ENCODE results near the gene SAMD10. TPM values are rescaled to one million over a fixed set of nuclear protein-coding genes. Genes with fewer than 3 reads are reported as not detected.
A peak's percentile ranks its signal among the peaks of the same experiment; 100 is the strongest.
"Not testable (repeated sequence)": the region's sequence is repeated elsewhere in the genome, so short reads cannot be mapped to it uniquely, and the experiment has no call there.

Gene SAMD10
- total RNA-seq, 1 experiment from 2014 or later: not detected

DNA sequence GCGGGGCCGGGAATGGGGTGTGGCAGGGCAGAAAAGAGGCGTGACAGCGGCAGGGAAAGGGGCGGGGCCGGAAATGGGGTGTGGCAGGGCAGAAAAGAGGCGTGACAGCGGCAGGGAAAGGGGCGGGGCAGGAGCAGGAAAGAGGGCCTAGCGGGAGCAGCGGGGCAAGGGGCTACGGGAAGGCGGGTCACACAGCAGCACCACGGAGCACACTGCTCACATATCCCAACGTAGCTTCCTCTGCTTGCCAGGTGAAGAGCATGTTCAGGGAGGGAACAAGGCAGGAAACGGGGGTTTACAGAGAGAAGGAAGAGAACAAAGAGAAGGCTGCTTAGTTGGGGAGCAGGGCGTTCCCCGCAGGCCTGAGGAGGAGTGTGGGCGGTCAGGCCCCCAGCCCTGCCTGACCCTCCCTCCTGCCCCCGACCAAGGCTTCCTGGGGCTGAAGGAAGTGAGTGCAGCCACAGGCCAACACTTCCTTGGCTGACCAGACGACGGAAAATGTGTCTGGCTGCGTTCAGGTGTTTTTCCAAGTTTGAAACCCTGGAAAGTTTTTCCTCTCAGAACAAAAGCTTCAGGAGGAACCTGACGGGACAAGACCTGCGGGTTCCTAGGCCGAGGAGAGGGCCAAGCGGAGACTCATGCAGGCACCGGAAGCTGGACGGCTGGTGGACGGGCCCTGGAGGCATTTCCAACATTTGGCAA lies 37.0 kb downstream of the SAMD10 start:
- peak; percentile 13 for DNase-seq (ENCODE audit: low spot score)

GRCh38 chr20:63941282-63942081 lies 38.0 kb downstream of the SAMD10 start:
- DNase-seq (ENCODE audit: low spot score): peak; percentile 53

- DNase-seq (ENCODE audit: low spot score): no peak
Measured at GRCh38 chr20:63940472-63941266, 38.8 kb downstream of the SAMD10 start.

DNA sequence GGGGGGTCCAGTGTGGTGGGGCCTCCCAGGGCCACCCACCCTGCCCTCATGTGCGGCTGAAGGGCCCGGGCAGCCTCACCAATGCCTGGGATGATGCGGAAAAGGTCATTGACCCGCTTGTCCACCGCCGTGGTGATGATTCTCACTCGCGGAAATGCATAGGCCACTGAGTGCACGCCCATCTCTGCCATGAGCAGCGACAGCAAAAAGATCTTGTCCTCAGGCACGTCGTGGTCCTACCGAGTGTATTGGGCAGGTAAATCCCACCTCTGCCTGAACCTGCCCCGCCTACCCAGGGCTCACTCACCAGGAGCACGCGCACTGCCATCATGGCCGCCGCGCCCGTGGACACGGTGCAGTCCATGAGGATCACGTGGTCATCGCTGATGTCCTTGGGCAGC lies 39.4 kb downstream of the SAMD10 start:
- DNase-seq (ENCODE audit: low spot score): no peak

- DNase-seq (ENCODE audit: low spot score): no peak
Measured at GRCh38 chr20:63939061-63939935, 40.1 kb downstream of the SAMD10 start.

DNA sequence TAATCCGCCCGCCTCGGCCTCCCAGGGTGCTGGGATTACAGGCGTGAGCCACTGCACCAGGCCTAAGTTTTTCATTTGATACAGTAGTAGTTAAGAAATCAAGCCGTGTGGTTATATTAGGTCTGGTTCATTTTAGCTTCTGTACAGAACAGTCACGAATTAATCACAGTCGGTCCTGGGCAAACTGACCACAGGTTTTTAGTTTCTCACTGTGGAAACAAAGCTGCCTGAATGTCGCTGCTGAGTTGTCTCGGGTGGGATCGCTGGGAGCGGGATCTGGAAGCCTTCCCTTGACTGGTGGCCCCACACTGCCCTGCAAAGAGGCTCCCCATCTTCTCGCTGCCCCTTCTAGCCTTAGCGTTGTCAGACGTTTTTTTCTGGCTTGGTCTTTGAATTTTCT lies 41.8 kb downstream of the SAMD10 start:
- no peak for DNase-seq (ENCODE audit: low spot score)

- no peak for DNase-seq (ENCODE audit: low spot score)
Measured at GRCh38 chr20:63935447-63935846, 44.0 kb downstream of the SAMD10 start.

DNA sequence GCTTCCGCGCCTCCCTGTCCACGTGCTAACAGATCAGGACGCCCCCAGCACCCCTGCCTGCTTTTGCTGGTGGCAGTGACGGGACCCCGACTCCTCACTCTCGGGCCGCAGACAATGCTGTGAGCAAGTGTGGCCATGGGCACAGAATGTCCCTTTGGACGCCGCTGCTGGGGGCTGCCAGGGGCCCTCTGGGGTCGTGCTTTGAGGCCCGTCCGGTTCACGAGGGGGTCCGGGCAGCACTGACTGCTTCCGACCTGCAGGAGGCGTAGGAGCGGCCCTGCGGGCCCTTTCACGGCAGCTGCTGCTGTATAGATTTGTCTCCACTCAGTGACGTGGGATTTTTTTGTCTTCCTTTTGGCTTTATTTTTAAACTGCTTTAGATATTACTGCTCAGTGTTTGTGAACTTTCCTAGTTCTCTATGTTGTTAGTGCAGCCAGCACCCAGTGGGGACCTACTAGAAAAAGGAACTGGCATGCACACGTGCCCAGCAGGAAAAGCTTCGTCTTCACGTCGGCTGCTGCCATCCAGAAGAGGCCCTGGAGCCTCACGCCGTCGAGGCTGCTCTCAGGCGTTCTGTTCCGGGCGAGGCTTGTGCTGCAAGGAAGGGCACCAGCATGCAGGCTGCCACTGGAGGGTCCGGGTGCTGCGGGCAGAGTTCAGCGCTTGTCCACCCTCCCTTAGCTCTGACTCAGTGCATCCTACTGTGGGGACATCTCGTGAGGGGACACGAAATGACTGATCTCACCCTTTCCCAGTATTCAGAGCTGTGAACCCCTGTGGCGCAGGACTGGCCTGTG lies 45.0 kb downstream of the SAMD10 start:
- no peak for DNase-seq (ENCODE audit: low spot score)

- DNase-seq (ENCODE audit: low spot score): no peak
Measured at GRCh38 chr20:63933646-63934045, 45.8 kb downstream of the SAMD10 start.

DNA sequence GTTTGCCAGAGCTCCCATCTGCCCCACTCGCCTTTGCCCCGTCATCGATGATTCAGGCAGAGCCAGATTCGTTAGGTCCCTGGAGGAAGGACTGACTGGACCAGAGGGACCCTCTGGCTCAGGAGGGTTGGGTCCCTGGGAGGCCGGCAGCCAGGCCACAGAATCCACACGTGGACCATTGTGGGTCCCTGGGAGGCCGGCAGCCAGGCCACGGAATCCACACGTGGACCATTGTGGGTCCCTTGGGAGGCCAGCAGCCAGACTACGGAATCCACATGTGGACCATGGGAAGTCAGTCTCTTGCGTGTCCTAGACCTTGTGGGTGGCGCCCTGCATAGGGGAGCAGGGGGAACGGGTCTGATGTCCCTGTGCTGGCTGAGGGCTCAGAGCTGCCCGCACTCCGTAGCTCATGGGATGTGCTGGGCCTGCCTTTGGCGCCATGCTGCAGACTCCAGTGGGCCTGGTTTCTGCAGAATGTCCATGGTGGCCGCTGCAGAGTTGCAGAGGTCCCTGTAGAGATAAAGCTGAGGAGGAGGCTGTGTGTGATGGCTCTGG lies 46.8 kb downstream of the SAMD10 start:
- no peak for DNase-seq (ENCODE audit: low spot score)

DNA sequence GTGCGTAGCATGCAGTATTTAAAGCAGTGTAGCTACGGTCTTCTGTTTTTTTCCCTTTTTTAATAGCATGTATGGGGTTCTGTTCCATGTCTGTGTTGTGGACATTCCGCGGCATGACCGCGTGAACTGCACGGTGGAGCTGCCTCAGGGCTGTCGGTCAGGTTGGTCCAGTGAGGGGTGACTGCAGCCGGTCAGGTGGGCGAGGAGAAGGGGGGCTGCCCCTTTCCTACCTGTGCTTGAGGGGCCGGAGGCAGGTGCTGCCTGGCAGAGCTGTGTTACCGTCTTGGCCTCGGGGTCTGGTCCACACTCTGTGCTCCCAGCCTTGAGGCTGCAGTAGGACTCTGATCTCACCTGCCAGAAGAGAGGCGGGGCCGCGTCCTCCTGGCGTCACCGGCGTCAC lies 47.7 kb downstream of the SAMD10 start:
- DNase-seq (ENCODE audit: low spot score): no peak

- no peak for DNase-seq (ENCODE audit: low spot score)
Measured at GRCh38 chr20:63930971-63931553, 48.4 kb downstream of the SAMD10 start.

- not testable (repeated sequence) for DNase-seq (ENCODE audit: low spot score)
Measured at GRCh38 chr20:63929473-63929883, 50.0 kb downstream of the SAMD10 start.

DNA sequence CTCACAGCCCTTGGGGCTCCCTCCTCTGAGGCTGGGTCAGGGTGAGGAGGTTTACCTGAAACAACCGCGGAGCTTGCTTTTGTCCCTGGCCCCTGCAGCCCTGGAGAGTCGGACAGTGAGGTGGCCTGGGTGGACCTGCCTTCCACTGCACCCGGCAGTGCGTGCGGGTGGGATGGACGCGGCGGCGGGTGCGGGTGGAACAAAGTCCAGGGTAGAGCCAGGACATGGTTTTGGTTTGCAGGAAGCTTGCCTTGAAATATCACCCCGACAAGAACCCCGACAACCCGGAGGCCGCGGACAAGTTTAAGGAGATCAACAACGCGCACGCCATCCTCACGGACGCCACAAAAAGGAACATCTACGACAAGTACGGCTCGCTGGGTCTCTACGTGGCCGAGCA lies 50.4 kb downstream of the SAMD10 start:
- no peak for DNase-seq (ENCODE audit: low spot score)

DNA sequence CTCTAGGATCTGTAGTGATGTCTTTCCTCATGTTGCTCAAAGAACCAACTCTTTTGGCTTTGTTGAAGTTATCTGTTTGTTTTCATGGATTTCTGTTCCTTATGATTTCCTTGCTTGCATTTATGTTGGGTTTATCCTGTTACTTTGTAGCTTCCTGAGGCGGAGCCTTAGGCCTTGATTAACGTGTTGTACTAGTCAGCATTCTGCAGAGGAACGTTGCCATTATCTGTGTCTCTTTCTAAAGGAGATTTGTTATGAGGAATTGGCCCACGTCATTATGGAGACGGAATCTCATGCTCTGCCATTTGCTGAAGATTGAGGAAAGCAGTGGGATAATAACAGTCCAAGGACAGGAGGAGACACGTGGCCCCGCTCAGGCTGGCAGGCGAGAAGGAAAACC lies 53.1 kb downstream of the SAMD10 start:
- DNase-seq (ENCODE audit: low spot score): no peak

DNA sequence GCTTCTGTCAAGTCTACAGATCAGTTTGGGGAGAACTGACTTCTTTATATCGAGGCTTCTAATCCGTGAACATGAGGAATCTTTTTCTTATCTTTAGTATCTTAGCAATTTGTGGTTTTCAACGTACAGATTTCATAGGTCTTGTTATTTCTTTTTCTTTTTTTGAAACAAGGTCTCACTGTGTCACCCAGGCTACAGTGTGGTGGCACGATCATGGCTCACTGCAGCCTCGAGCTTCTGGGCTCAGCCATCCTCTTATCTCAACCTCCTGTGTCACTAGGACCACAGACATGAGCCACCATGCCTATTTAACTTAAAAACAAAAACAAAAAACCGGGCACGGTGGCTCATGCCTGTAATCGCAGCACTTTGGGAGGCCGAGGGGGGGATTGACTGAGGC lies 55.2 kb downstream of the SAMD10 start:
- DNase-seq (ENCODE audit: low spot score): no peak
